GM18870 (cell line): ENCODE results near the gene CD180.

ENCODE experiments used
- ATAC-seq: cut with Tn5 transposase; IDR thresholded peaks from one replicate; pipeline ENCODE4 v1.9.1; 2021; ENCODE audit warnings: moderate library complexity; ENCODE audit not compliant: unreplicated experiment

The CD180 gene

DNA sequence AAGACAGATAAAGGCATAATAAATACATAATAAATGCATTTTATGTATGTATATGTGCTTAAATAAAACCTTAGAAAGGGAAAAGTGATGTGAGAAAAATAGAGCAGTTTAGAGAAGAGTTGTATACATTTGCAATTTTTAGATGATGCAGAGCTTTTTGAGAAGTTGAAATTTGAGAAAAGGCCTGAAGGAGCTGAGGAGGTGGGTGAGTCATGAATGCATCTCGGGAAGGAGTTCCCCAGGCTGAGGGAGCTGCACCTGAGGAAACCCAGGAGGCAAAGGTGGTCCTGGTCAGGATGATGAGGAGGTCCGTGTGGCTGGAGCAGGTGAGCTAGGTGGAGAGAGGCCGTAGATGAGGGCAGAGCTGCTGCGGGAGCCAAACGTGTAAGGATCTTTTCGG lies 17.4 kb upstream of the CD180 start:
- no peak for ATAC-seq

DNA sequence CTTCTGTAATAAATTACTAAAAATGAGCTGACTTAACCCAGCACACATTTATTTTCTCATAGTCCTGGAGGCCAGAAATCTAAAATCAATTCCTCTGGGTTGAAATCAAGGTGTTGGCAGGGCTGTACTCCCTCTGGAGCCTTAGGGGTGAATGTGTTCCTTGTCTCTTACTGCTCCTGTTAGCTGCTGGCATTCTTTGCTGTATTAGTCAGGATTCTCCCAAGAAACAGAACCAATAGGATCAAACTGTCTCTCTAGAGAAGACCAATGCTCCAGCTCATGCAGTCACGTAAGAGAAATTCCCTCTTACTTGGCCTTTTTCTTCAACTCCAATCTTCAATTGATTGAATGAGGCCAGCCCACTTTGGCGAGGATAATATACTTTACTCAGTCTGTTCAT lies 15.3 kb upstream of the CD180 start:
- no peak for ATAC-seq

DNA sequence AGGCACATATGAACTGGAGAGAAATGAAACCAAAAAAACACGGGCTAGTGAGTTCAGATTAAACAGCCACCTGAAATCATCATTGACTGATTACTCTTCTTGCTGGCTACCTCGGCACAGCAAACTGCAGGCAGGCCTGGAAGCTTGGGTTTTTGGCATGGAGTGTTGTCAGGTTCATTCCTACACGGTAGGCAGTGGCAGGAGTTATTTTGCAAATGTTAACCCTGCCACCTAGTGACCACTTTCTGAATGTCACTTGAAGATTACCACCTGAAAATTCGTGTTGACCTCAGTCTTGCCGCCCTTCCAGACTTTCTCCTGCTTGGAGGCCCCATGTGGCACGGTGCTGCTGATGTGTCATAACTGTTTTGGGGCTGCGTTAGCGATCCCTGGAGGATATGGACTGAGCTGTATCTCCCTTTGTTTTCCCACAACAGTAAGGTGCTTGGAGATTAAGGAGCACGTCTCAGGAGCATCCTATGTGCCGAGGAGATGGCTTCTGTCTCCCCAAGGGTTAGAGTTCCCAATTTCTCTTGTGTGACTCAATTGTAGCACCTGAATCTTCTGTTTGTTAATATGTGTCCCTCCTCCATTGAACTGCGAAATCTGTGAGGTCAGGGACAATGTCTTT lies 12.7 kb upstream of the CD180 start:
- ATAC-seq, result peak; percentile 26

DNA sequence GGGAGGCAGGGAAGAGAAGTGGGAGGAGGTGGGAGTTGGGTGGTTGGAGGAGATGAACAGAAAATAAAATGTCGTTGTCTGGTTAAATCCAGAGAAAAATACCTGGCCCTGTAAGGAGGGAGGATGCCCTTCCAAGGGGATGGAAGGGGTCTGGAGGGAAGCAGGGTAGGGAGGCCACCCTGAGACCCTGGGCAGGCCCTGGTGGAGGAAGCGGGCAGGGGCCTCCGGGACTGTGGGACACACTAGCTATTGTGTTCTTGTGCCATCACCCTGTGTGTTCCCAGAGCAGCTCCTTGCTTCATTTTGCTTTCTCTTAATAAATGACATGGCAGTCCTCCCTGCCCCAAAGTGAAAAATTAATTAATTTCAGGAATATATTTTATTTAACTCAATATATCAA lies 11.8 kb upstream of the CD180 start:
- ATAC-seq, result no peak

DNA sequence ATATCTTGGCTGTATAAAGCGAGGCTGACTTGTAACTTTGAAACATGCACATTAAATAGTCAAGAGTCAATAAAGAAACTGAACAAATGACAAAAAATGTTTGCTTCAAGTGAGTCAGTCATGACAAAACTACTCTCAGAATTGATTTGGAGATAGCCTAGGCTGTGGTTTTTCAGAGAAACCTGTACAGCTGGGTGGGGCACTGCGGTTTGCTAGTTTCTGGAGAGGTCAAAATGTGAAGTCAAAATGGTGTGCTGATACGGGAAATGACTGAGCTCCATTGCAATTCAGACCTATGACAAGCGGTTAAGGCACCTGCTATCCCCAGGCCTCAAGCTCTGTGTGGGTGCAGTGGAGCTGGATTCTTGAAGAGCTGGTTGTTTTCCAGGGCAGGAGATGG lies 10.3 kb upstream of the CD180 start:
- ATAC-seq, result peak; percentile 87

DNA sequence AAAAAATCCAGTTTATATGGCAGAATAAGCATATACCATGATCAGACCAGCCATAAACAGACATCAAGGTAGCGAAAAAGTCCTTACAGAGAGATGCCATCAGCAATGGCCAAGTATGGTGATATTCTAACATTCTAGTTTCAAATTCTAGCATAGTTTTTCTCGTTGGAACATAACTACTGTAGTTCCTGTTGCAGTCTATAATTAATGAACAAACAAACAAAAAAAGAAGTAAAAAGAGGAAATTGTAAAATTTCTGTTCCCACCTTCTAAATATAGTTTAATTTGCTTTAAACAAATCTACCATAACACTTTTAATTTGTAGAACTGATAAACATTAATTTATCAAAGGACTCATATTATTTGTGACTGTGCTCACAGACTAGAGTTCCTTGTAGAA lies 9.9 kb upstream of the CD180 start:
- peak; percentile 23 for ATAC-seq

DNA sequence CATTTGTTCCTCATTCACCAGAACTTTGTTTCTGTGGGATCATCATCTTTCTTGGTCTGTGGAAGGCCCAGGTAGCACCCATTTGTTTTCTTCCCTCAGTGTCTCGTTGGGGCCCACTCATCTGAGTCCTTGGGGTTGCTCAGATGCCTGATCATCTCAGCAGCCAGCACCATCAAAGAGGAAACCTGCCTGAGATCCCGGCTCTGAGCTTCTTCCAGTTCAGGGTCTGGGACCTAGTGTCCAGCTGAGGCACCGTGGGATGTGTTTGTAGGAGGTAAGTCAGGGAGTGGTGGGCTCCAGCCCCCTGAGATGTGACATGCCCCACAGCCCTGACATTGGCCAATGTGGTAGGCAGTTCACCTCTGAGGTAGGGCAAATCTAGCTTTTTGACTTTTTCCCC lies 9.4 kb upstream of the CD180 start:
- ATAC-seq, result no peak

DNA sequence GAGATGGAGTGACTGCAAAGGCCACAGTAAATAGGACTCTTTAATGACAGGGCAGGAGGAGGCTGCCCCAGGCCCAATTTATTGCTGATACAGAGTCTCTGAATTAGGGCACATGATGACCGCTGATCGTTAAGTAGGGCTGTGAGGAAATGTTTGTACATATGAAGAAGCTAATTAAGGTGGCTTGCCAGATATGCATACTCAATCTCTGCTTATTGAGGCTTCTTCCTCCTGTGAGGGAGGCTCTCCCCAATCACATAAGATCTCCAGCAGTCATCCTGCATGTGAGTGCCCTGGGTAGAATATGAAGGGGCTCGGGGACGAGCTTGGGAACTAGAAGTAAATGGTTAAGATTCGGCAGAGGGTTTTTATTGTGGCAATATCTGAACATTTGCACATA lies 8.2 kb upstream of the CD180 start:
- no peak for ATAC-seq

DNA sequence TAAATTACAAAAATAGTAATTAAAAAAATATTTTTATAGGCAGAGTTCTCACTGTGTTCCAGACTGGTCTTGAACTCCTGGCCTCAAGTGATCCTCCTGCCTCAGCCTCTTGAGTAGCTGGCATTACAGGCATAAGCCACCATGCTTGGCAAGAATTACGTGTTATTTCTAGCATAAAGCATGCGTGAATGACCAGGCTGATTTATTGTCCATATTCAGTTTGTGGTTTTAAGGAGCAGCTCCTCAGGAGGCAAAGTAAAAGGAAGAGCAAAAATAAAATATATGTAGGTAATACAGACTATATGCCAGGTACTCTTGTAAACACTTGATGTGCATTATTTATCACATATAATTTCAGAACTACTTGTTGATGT lies 7.1 kb upstream of the CD180 start:
- no peak for ATAC-seq

DNA sequence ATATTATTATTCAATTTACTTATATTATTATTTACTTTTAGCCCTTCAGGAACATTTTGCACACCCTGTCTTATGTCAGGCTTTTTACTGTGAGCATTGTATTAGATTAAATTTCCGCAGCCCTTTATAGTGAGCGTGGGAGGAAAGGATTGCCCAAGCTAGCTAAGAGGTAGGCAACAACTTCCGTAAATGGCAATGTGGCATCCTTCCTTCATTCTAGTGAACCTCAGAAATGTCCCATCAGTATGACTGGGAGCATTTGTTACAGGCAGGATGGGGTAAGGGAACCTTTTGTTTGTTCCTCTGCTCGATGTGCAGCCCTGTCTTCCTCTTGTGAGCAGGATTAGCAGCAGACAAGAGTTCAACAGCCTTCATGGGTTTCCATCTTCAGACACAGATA lies 6.2 kb upstream of the CD180 start:
- no peak for ATAC-seq

DNA sequence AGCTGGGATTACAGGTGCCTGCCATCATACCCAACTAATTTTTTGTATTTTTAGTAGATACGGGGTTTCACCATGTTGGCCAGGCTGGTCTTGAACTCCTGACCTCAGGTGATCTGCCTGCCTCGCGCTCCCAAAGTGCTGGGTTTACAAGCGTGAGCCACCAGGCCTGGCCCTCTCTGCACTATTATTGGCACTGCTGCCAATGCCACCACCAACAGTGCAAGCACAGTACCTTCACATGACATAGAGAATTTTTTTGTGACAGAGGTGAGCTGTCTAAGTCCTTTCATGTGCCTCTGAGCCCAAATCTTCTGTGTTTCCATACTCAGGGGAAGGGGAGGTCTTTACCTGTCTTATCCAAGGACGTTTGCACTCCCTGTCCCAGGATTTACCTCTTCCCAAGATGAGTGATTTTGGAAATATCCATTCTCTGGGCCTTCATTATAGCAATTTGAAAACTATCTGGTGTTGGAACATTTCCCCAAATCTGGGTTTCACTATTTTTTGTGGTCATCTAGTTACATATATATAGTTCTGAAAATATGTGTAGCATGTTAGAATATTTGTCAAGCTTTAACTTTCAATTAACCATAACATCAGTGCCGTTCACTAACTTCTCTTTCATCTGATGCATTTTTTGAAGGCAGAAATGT lies 5.4 kb upstream of the CD180 start:
- ATAC-seq, result no peak

DNA sequence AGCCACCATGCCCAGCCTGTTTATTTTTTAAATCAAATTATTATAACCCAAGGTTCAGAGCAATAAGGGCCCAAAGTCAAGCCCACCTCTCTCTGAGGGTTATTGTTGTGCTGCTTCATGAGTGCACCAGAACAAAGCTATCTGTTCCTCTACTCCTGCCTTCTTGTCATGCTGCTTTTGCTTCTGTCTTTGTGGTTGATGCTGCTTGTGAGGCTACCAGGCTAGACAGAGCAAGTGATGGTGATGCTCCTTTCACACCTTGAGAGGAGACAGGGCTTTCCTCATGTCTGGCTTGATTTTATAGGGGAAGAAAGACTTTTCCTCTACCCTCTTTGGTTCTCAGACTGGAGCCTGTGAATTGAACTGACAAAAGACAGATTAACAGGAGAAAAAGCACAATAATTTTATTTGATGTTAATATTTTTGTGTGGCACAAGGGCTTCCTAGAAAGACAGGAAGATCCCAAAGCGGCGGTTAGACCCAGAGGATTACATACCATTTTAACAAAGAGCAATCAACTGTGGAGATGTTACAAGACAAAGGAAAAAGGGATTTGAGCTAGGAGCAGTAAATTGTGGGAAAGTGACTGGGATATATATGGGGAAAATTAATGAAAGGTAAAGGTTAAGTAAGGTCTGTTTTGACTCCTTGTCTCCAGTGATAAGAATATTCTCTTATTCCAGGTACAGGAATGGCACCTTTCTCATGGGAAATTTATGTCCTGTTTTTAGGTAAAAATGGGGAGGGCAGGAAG lies 4.4 kb upstream of the CD180 start:
- ATAC-seq, result no peak

DNA sequence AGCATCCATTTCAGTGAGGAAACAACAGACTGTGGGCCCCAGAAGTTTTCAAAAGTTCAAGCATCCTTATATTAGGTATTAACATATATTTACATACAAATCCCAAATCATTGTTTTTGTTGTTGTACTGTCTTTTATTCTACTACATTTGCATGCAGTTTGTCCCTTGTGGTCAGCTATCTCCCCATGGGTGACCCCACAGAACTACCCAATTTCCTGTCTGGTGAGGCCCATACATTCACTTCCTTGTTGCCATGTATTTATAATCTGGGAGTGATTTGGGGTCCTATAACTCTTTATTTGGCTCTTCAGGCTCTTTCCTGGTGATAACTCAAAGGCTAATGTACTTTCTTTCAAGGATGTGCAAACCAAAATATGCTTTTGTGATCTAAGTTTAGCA lies 3.3 kb upstream of the CD180 start:
- ATAC-seq, result no peak

DNA sequence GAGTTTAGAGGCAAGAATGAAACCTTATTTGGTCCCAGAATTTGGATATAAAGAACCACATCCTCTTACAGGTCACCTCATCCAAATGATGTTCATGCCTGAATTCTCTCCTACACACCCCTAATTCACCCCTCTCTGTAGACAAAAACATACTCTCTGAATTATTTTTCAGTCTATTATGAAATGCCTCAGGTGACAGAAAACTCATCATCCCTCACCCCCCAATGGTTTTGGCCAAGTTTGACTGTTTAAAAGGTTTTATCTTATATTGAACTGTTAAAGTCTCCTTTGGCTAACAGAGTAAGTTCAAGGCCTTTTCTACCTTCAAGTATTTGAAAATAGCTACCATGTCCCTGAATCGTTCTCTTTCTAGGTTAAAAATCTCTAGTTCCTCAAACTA lies 2.3 kb upstream of the CD180 start:
- no peak for ATAC-seq

DNA sequence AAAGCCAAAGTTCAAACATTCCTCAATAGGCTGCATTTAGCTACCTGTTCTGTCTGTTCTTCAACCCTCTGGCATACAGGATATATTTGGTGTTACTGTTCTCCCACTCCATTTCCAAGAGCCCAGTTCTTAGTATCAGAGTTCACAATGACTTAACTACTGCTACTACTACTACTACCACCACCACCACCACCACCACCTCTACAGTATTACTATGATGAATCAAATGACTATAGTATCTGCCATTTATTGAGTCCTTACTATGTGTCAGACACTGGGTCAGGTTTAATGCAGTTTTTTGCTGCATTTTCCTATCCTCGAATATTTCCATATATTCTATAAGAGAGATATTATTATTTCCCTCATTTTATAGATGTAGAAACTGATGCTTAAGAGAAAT lies 937 bp upstream of the CD180 start:
- no peak for ATAC-seq

DNA sequence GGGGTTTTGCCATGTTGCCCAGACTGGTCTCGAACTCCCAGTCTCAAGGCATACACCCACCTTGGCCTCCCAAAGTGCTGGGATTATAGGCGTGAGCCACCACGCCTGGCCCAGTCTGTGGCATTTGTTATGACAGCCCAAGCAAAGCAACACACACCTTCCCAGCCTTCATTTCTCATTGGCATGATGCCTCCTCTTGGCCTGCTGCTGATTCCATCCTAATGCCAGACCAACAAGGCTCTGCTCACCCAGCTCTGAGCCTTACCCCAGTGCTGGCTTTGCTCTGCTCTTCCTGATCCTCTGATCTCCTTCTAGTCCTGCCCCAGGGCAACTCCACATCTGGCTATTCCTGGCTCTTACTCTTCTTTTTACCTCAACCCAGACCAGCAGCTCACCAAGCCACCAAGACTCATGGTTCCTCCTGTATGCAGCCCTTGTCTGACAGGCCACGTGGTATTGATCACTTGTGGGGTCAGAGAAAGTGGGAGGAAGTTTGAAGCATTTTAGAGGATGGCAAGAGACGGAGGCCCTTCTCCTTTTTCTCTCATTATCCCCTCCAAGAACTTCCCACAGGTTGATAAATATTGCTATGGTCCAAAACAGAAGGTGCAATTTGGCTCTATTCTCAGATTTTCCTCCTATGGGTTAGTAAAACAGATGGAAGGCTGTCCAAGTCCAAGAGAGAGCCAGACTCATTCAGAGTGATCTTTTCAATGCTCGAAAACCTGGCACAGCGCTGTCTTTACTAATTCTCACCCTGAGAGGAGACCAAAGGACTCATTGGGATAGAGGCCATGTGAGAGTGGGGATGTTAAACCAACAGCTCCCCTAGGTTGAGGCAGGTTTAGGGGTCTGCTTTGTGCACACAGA lies 958 bp downstream of the CD180 start:
- ATAC-seq, result no peak

DNA sequence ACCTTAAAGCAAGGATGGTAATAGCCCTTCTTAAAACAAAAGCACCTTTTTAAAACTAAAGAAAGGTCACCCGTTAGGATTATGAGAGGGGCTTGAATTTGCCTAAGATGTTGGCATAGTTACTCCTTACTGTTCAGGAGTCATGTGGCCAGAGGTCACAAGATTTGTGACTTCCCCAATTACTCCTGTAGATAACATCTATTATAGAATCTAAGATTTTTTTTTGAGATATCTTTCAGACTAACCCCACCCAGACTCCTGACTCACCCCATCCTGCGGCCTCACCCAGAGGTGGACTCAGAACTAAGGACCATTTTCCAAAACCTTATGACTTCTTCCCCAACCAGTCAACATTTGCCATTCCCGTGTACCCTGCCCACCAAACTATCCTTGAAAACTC lies 2.4 kb downstream of the CD180 start:
- ATAC-seq, result no peak

DNA sequence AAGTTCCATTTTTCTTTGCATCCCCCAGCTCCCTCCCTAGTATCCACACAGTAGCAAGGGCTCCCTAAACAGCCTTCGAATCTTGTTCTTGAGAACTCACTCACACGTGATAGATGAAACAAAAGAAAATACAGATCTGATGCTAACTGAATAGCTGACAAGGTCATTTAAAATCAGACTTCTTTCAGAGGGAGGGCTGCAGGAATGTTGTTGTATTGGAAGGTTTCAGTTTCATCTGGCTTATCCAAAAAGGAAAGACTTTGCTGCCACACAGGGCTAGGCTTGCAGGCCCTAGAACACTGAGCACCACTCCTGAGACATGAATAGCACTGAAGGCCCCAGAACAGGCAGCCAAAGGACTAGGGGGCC lies 3.2 kb downstream of the CD180 start:
- no peak for ATAC-seq

DNA sequence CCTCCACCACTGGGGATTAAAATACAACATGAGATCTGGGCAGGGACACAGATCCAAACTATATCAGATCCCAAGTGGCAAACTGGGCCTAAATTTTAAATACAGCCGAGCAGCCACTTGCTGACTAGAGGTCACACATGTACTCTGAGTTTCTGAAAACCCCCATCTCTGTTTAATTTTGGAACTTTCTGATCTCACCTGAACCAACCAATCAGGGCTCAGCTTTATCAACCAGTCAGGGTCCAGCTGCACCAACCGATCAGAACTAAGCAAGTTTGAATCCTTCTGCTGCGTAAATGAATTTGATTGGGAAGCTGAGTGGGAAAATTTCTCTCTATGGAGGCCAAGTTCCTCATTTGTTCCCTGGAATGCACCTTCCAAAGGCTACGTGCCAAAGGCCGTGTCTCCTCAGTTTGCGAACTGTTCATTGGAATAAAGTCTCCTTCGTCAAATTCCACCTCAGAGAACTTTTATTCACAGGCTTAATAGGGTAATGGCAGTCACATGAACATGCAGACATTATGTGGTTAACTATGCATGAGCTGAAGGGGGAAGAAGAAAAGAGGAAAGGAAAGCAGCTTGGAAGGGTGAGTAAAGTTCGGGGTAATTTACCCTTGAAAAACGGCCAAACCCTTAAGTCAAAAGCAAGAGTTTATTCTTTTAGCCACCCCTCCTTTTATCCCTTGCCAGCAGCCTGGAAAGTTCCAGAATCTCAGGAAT lies 3.7 kb downstream of the CD180 start:
- no peak for ATAC-seq

DNA sequence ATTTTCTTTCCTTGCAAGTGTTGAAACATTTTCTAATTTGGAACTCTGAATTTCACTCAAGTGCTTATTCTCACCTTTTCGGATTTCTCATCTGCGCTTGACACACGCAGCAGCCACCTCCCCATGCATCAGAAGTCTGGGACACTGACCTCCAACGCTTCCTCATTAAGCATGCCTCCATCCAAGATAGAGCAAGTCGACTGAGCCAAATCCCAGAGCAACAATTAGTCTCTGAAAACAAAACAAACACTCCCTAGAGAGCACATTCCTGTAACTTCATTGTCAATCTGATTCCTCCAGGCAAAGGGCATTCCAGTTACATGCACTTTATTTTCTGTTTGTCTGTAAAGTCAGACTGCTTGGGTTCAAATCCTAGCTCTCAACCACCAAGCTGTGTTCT lies 5.7 kb downstream of the CD180 start:
- ATAC-seq, result no peak

DNA sequence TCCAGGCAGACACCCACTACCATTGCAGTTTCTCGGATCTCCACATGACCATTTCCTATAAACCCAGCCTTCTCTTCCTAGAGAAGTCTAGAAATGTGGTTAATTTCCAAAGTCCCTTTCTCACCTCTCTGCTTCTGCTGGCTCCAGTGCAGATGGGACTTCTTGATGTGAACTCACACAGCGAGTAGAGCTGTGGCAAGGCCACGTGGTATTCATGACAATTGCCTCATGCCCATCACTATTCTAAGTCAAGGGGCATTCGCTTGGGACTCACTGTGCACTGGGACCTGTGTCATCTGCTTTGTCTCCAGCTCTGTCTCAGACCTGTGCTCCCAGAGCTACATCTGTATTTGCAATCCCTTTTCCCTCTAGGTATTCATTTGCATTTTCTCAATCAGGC lies 6.2 kb downstream of the CD180 start:
- ATAC-seq, result no peak
